NCI-H524 (cell line): Measurements from ENCODE around the gene COPE.

Experiments
- DNase-seq, 2 experiments: peaks; one replicate each; lab custom pipeline; 2025; lab: John Stamatoyannopoulos, UW

The COPE gene

GRCh38 chr19:18867751-18868150 is 51.4 kb downstream of the COPE start:
- DNase-seq, result no peak

- DNase-seq, result no peak
Measured at GRCh38 chr19:18867199-18867598, 52.0 kb downstream of the COPE start.

- no peak for DNase-seq
Measured at GRCh38 chr19:18866800-18867123, 52.4 kb downstream of the COPE start.

GRCh38 chr19:18865973-18866799 is 53.0 kb downstream of the COPE start:
- DNase-seq, result peak in 1 of 2 experiments; percentile 53

GRCh38 chr19:18865106-18865972 is 53.8 kb downstream of the COPE start:
- DNase-seq, result no peak

- no peak for DNase-seq
Measured at GRCh38 chr19:18863843-18864362, 55.3 kb downstream of the COPE start.

GRCh38 chr19:18862976-18863842 is 56.0 kb downstream of the COPE start:
- DNase-seq, result no peak

- no peak for DNase-seq
Measured at GRCh38 chr19:18861917-18862316, 57.3 kb downstream of the COPE start.

- no peak for DNase-seq
Measured at GRCh38 chr19:18861235-18861634, 58.0 kb downstream of the COPE start.

- DNase-seq, result no peak
Measured at GRCh38 chr19:18860725-18861124, 58.5 kb downstream of the COPE start.

GRCh38 chr19:18860302-18860700 is 58.9 kb downstream of the COPE start:
- DNase-seq, result no peak

- DNase-seq, result no peak
Measured at GRCh38 chr19:18859676-18860301, 59.4 kb downstream of the COPE start.

GRCh38 chr19:18858906-18859646 is 60.1 kb downstream of the COPE start:
- DNase-seq, result no peak

- DNase-seq, result no peak
Measured at GRCh38 chr19:18857223-18857622, 62.0 kb downstream of the COPE start.

- peak in 1 of 2 experiments; percentile 36 for DNase-seq
Measured at GRCh38 chr19:18856385-18857126, 62.6 kb downstream of the COPE start.

- DNase-seq, result no peak
Measured at GRCh38 chr19:18855647-18856384, 63.4 kb downstream of the COPE start.

GRCh38 chr19:18854982-18855381 is 64.2 kb downstream of the COPE start:
- no peak for DNase-seq

- no peak for DNase-seq
Measured at GRCh38 chr19:18853755-18854427, 65.3 kb downstream of the COPE start.

- no peak for DNase-seq
Measured at GRCh38 chr19:18852648-18853047, 66.5 kb downstream of the COPE start.
